ENCODE measurements around the gene POU3F1. TPM values are rescaled to one million over a fixed set of nuclear protein-coding genes. Genes with fewer than 3 reads are reported as not detected.

Gene POU3F1
- total and polyA plus RNA-seq, 10 of the 15 experiments (the other 5 are each of a cell fraction or from before 2014, with no cell fraction given) = 0.04 to 0.53 (median 0.10) TPM; not detected in 3

- no TSS peak for BruUV-seq (replicated peaks)
- RAD21 ChIA-PET (ENCODE audit: unreplicated experiment) = interaction anchor here (0.9 to 1.4 kb wide), 2 partner anchors 24 to 100 kb away, joined by 3 read pairs; no protein-coding TSS in a partner anchor
- peaks cover 27% of the 10 kb centered on the region for H3K4me1 ChIP-seq (ENCODE audit: control insufficient read depth, insufficient read depth, low read length)
- FAIRE-seq (no peak), ATAC-seq (peak; percentile 17), DNase-seq (ENCODE audit: low read depth, low spot score) (no peak)
- POLR2A ChIA-PET = interaction anchor here (0.5 to 1.5 kb wide), 5 partner anchors 10 to 870 kb away, joined by 3 to 8 read pairs (median 4); no protein-coding TSS in a partner anchor
- in situ Hi-C loops (cut with MboI) = no loop called here
- 0 out of 4 replicates have a peak, but pooled peaks cover 0 to 2% of the 10 kb centered on the region in 2 experiments for H3K27me3 ChIP-seq (replicated peaks in 1 of 2; ENCODE audit: control insufficient read depth in 2 of 2, insufficient read depth in 2 of 2, low read length in 1 of 2)
- H3K9me3 ChIP-seq (replicated peaks; ENCODE audit: control insufficient read depth, insufficient read depth, low read length) = no peaks in the 10 kb centered on the region
- H3K36me3 ChIP-seq (ENCODE audit: control insufficient read depth in 2 of 2, insufficient read depth in 2 of 2, low read length in 1 of 2) = no peaks in the 10 kb centered on the region
- WGBS (ENCODE audit: insufficient coverage, insufficient replicate concordance, low lambda C conversion rate, missing lambda C conversion rate) = 63% methylated on average over 13 of the region's 13 CpGs
- H3K4me2 ChIP-seq (ENCODE audit: control insufficient read depth, insufficient read depth) = peak overlapping the region; percentile 44; the same call in 1 of the 2 replicates
- TF ChIP-seq BRCA1 (IDR thresholded peaks at IDR 0.05; ENCODE audit: low read depth, low read length) (no peak), IKZF1 (conservative IDR thresholded peaks at IDR 0.05) (0 out of 2 replicates have a peak, but pooled peaks have one; percentile 9), IKZF2 (IDR thresholded peaks at IDR 0.05) (0 out of 4 replicates have a peak, but pooled peaks of 1 of the 2 experiments have one; percentile 12)
- SMC1A ChIA-PET (ENCODE audit: uncharacterized antibody, unreplicated experiment) = interaction anchor here (0.8 to 3.6 kb wide), 5 partner anchors 11 to 128 kb away, joined by 3 to 17 read pairs (median 6); partner anchors contain the start of genes SF3A3 and UTP11
- peak overlapping the region; percentile 13; the same call in 1 of the 2 replicates for H3K27ac ChIP-seq (ENCODE audit: control insufficient read depth, insufficient read depth)
- intact Hi-C loops (cut with micrococcal nuclease; ENCODE audit: unreplicated experiment) = no loop called here
- CTCF ChIA-PET = interaction anchor here (1.3 to 3.2 kb wide), 4 partner anchors 10 to 17 kb away, joined by 4 to 27 read pairs (median 6); partner anchors contain the start of genes SF3A3 and UTP11
- H3K4me3 ChIP-seq = no peak overlapping the region
- H2AFZ ChIP-seq (ENCODE audit: control insufficient read depth, low read depth, low read length) = no peak overlapping the region
- H3K9ac ChIP-seq (ENCODE audit: control insufficient read depth, insufficient read depth, low read length) = no peak overlapping the region
- no peaks in the 10 kb centered on the region for H4K20me1 ChIP-seq (ENCODE audit: control insufficient read depth, insufficient read depth)
- H3K79me2 ChIP-seq (ENCODE audit: control insufficient read depth, insufficient read depth, low read length) = peaks cover 18% of the 10 kb centered on the region
Measured at GRCh38 chr1:38000529-38001455, 45.8 kb downstream of the POU3F1 start.

GRCh38 chr1:38000233-38000528 is 46.4 kb downstream of the POU3F1 start:
- Histone ChIP-seq H3K9me3 (replicated peaks; ENCODE audit: control insufficient read depth, insufficient read depth, low read length) (no peaks in the 10 kb centered on the region), H3K9ac (ENCODE audit: control insufficient read depth, insufficient read depth, low read length) (no peak overlapping the region), H3K36me3 (ENCODE audit: control insufficient read depth in 2 of 2, insufficient read depth in 2 of 2, low read length in 1 of 2) (no peaks in the 10 kb centered on the region), H2AFZ (ENCODE audit: control insufficient read depth, low read depth, low read length) (no peak overlapping the region; the same call in 1 of the 2 replicates), H3K27ac (ENCODE audit: control insufficient read depth, insufficient read depth) (peak overlapping the region; percentile 56), H4K20me1 (ENCODE audit: control insufficient read depth, insufficient read depth) (no peaks in the 10 kb centered on the region), H3K4me2 (ENCODE audit: control insufficient read depth, insufficient read depth) (no peak overlapping the region), H3K27me3 (replicated peaks in 1 of 2; ENCODE audit: control insufficient read depth in 2 of 2, insufficient read depth in 2 of 2, low read length in 1 of 2) (0 out of 4 replicates have a peak, but pooled peaks cover 0 to 2% of the 10 kb centered on the region in 2 experiments), H3K4me3 (no peak overlapping the region), H3K79me2 (ENCODE audit: control insufficient read depth, insufficient read depth, low read length) (peaks cover 18% of the 10 kb centered on the region), H3K4me1 (ENCODE audit: control insufficient read depth, insufficient read depth, low read length) (peaks cover 27% of the 10 kb centered on the region)
- intact Hi-C loops (cut with micrococcal nuclease; ENCODE audit: unreplicated experiment) (no loop called here), in situ Hi-C loops (cut with MboI) (no loop called here)
- BruUV-seq (replicated peaks) = no TSS peak
- ChIA-PET SMC1A (ENCODE audit: uncharacterized antibody, unreplicated experiment) (interaction anchor here (0.8 to 3.6 kb wide), 4 partner anchors 10 to 30 kb away, joined by 3 to 17 read pairs (median 11); partner anchors contain the start of genes SF3A3 and UTP11), CTCF (interaction anchor here (1.3 to 3.2 kb wide), 4 partner anchors 9 to 17 kb away, joined by 4 to 27 read pairs (median 6); partner anchors contain the start of genes SF3A3 and UTP11), RAD21 (ENCODE audit: unreplicated experiment) (interaction anchor here (0.9 to 1.4 kb wide), 2 partner anchors 25 to 99 kb away, joined by 3 read pairs; no protein-coding TSS in a partner anchor), POLR2A (interaction anchor here (0.5 to 1.5 kb wide), 4 partner anchors 10 to 870 kb away, joined by 3 to 8 read pairs (median 4); no protein-coding TSS in a partner anchor)
- no peak for FAIRE-seq
- ATAC-seq = no peak
- 92% methylated on average over 2 of the region's 2 CpGs for WGBS (ENCODE audit: insufficient coverage, insufficient replicate concordance, low lambda C conversion rate, missing lambda C conversion rate)
- no peak for DNase-seq (ENCODE audit: low read depth, low spot score)
- no peak for TF ChIP-seq IRF5 (IDR thresholded peaks at IDR 0.05; ENCODE audit: borderline replicate concordance)
- TF ChIP-seq PKNOX1 (IDR thresholded peaks at IDR 0.05) = no peak
- no peak for TF ChIP-seq BCLAF1 (IDR thresholded peaks at IDR 0.05)
- TF ChIP-seq CBFB (IDR thresholded peaks at IDR 0.05; ENCODE audit: low read depth) = no peak
- TF ChIP-seq MYB (IDR thresholded peaks at IDR 0.05; ENCODE audit: borderline replicate concordance, low read depth, low read length) = no peak
- TF ChIP-seq ZNF217 (IDR thresholded peaks at IDR 0.05) = no peak

Data from GM12878 (cell line).